Measurements from ENCODE around the gene SERGEF. TPM values are rescaled to one million over a fixed set of nuclear protein-coding genes. Genes with fewer than 3 reads are reported as not detected.

SERGEF gene
- total RNA-seq, 1 experiment from 2014 or later = 31.4 TPM

DNA sequence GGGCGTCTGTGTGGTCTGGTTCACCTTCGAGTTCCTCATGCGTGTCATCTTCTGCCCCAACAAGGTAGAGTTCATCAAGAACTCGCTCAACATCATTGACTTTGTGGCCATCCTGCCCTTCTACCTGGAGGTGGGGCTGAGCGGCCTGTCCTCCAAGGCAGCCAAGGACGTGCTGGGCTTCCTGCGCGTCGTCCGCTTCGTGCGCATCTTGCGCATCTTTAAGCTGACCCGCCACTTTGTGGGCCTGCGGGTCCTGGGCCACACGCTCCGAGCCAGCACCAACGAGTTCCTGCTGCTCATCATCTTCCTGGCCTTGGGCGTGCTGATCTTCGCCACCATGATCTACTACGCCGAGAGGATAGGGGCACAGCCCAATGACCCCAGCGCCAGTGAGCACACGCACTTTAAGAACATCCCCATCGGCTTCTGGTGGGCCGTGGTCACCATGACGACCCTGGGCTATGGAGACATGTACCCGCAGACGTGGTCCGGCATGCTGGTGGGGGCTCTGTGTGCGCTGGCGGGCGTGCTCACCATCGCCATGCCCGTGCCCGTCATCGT, 240.9 kb downstream of the SERGEF start:
- H3K27me3 ChIP-seq (ENCODE audit: insufficient read depth, low read length) = no peaks in the 10 kb centered on the region
- no peaks in the 10 kb centered on the region for H3K79me1 ChIP-seq (ENCODE audit: insufficient read depth, low read depth, low read length, poor library complexity, severe bottlenecking)
- no peak overlapping the region for H2BK15ac ChIP-seq (ENCODE audit: low read depth, low read length)
- no CpG with 5 or more reads among the region's 37 CpGs for WGBS (ENCODE audit: extremely low coverage, insufficient read length, low lambda C conversion rate)
- H3K56ac ChIP-seq (ENCODE audit: insufficient read length, low read depth, low read length) = no peak overlapping the region
- H2AFZ ChIP-seq (ENCODE audit: low read length) = no peak overlapping the region
- TF ChIP-seq, protein P1, sequence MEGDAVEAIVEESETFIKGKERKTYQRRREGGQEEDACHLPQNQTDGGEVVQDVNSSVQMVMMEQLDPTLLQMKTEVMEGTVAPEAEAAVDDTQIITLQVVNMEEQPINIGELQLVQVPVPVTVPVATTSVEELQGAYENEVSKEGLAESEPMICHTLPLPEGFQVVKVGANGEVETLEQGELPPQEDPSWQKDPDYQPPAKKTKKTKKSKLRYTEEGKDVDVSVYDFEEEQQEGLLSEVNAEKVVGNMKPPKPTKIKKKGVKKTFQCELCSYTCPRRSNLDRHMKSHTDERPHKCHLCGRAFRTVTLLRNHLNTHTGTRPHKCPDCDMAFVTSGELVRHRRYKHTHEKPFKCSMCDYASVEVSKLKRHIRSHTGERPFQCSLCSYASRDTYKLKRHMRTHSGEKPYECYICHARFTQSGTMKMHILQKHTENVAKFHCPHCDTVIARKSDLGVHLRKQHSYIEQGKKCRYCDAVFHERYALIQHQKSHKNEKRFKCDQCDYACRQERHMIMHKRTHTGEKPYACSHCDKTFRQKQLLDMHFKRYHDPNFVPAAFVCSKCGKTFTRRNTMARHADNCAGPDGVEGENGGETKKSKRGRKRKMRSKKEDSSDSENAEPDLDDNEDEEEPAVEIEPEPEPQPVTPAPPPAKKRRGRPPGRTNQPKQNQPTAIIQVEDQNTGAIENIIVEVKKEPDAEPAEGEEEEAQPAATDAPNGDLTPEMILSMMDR (conservative IDR thresholded peaks at IDR 0.05) = no peak
- H3K79me2 ChIP-seq (ENCODE audit: insufficient read depth, low read length) = no peaks in the 10 kb centered on the region
- Mint-ChIP-seq H3K27ac (no peak overlapping the region; a peak in 1 of 7 replicates), H3K4me1 (peaks cover 4 to 5% of the 10 kb centered on the region in 2 experiments; a peak in 3 of 4 replicates), H3K27me3 (ENCODE audit: low read depth) (peaks cover 1% of the 10 kb centered on the region), H3K36me3 (ENCODE audit: insufficient read depth in 1 of 3, low read depth in 3 of 3) (no peaks in the 10 kb centered on the region), H3K9me3 (no peaks in the 10 kb centered on the region), H3K4me3 (no peak overlapping the region)
- no peak overlapping the region for H3K14ac ChIP-seq (ENCODE audit: insufficient read depth, low read length)
- no peak overlapping the region for H3K9ac ChIP-seq (ENCODE audit: extremely low read depth, insufficient read length, low read length)
- no peak overlapping the region for H3K18ac ChIP-seq (ENCODE audit: insufficient read length, low read depth, low read length)
- no peaks in the 10 kb centered on the region for H4K20me1 ChIP-seq (ENCODE audit: control insufficient read depth, insufficient read depth, insufficient read length)
- H2AK5ac ChIP-seq (ENCODE audit: insufficient read length, low read length) = no peak overlapping the region
- no peak overlapping the region for H4K8ac ChIP-seq (replicated peaks; ENCODE audit: insufficient read length, low read depth, low read length)
- no peak overlapping the region for H3K4ac ChIP-seq (ENCODE audit: low read depth, low read length)
- H3K27ac ChIP-seq (ENCODE audit: insufficient read length, low read depth, low read length) = no peak overlapping the region
- H4K5ac ChIP-seq (ENCODE audit: insufficient read length, low read depth, low read length) = no peak overlapping the region
- H3K23ac ChIP-seq (ENCODE audit: insufficient read length, low read depth, low read length) = no peak overlapping the region
- H2BK120ac ChIP-seq (ENCODE audit: low read depth, low read length, poor library complexity, severe bottlenecking) = no peak overlapping the region
- no peak overlapping the region for H2BK5ac ChIP-seq (ENCODE audit: insufficient read length, low read length)
- no peak overlapping the region for H2BK12ac ChIP-seq (ENCODE audit: insufficient read length, low read depth, low read length)
- no peak for DNase-seq
- no peaks in the 10 kb centered on the region for H3K23me2 ChIP-seq (ENCODE audit: insufficient read length, low read depth, low read length, poor library complexity, severe bottlenecking)
- H3K9me3 ChIP-seq (ENCODE audit: control insufficient read depth, low read depth, low read length) = no peaks in the 10 kb centered on the region
- no peaks in the 10 kb centered on the region for H3K4me1 ChIP-seq (ENCODE audit: insufficient read depth, low read length)
- H3K4me2 ChIP-seq (ENCODE audit: insufficient read depth, insufficient read length, low read length) = no peak overlapping the region
- H4K91ac ChIP-seq (ENCODE audit: insufficient read length, low read depth, low read length) = no peak overlapping the region
- H2BK20ac ChIP-seq (ENCODE audit: low read depth, low read length, poor library complexity, severe bottlenecking) = no peak overlapping the region
- no peak overlapping the region for H3T11ph ChIP-seq (ENCODE audit: low read length)
